GM19328 (cell line): Measurements from ENCODE around the gene MST1.
A peak's percentile ranks its signal among the peaks of the same experiment; 100 is the strongest.

ENCODE experiments used
- ATAC-seq: cut with Tn5 transposase; IDR thresholded peaks from one replicate; pipeline ENCODE4 v1.9.1; 2021; ENCODE audit warnings: mild to moderate bottlenecking, moderate library complexity; ENCODE audit not compliant: unreplicated experiment

MST1 gene

GRCh38 chr3:49680493-49681231, 8.6 kb downstream of the MST1 start:
- ATAC-seq, result no peak

DNA sequence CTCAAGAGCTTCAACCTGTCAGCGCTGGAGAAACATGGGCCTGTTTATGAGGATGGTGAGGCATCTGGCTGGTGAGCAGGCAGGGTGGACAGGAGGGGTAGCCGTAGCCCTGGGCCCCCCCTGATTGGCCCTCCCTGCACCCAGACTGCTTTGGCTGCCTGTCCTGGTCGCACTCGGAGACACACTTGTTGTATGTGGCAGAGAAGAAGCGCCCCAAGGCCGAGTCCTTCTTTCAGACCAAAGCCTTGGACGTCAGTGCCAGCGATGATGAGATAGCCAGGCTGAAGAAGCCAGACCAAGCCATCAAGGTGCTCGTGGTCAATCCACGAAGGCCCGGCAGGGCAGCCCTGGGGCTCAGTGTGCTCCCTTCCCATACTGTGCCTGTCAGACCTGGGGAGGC, 13.4 kb downstream of the MST1 start:
- no peak for ATAC-seq

- ATAC-seq, result peak; percentile 25
Observed at GRCh38 chr3:49674497-49674983, 14.7 kb downstream of the MST1 start.

GRCh38 chr3:49673715-49674496, 15.4 kb downstream of the MST1 start, which contains the start of gene APEH:
APEH (plus strand) TSS chr3:49674351; CDS start chr3:49674402, 51 bp downstream.
- peak; percentile 81 for ATAC-seq

- no peak for ATAC-seq
Observed at GRCh38 chr3:49673121-49673714, 16.1 kb downstream of the MST1 start.

GRCh38 chr3:49671291-49672288, 17.7 kb downstream of the MST1 start:
- ATAC-seq, result no peak

DNA sequence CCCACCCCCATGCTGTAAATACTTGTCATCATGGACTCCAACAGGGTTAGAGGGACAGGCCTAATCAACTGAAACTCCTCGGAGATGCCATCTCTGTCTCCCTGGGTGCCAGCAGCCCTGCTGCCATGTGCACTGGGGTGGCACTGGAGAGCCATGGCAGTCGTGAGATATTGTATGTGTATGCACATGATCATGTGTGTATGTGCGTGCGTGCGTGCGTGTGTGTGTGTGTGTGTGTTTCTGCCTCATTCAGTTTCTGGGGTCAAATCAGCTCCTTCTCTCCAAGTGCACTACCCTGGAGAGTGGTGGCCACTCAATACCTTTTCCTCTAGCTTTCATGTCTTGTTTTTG, 18.4 kb downstream of the MST1 start:
- no peak for ATAC-seq

DNA sequence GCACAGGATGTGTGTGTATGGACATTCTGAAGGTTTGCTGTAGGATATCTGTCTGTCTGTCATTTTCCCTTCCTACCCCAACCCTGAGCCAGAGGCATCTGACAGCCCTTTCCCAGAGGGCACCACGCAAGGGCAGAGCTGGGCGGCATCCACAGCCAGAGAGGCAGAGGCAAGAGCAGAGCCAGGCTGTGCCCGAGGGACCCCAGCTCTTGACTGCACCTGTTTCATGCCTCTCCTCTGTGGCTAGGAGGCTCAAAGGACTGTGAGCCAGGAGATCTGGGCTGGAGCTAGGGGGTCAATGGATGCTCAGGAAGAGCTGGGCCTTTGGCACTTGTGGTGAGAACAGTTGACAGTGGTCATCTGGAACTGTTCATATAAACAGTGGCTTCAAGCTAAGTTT, 19.9 kb downstream of the MST1 start:
- no peak for ATAC-seq

GRCh38 chr3:49668861-49669260, 20.4 kb downstream of the MST1 start:
- no peak for ATAC-seq

DNA sequence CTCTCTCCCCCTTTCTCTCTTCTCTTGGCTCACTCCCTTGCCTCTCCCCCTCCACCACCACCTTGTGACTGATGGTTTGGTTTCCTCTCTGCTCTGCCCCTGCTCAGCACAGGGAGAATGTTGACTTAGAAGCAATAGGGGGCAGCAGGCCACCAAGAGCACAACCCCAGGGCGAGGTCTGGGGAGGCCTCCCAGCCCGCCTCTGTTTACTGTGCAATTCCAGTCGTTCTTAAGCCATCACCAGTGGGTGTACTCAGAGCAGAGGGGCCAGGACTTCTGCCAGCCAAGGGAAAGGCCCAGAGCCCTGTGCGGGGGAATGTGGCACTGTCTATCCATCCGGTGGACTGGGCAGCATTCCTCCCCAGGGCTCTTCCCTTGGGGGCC, 20.9 kb downstream of the MST1 start:
- no peak for ATAC-seq

GRCh38 chr3:49667701-49668413, 21.4 kb downstream of the MST1 start:
- no peak for ATAC-seq

DNA sequence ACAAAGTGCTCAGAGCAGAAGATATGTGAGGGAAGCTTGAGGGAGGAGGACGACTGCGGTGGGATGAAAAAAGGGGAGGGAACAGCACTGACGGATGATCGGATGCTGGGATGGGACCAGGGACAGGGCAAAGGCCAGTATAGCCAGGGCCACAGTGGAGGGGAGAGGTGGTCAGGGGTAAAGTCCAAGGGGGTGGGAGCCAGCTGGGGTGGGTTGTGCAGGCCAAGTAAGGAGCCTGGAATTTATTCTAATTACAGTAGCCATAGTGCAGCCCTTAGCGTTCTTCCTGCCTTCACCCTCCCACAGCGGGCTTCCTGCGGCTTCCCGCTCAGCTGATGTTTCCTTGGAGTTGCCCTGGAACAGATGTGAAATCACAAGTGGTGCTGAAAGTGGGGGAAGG, 22.7 kb downstream of the MST1 start:
- ATAC-seq, result no peak

- no peak for ATAC-seq
Observed at GRCh38 chr3:49665822-49666519, 23.3 kb downstream of the MST1 start.

GRCh38 chr3:49664300-49664699, 25.0 kb downstream of the MST1 start:
- no peak for ATAC-seq

DNA sequence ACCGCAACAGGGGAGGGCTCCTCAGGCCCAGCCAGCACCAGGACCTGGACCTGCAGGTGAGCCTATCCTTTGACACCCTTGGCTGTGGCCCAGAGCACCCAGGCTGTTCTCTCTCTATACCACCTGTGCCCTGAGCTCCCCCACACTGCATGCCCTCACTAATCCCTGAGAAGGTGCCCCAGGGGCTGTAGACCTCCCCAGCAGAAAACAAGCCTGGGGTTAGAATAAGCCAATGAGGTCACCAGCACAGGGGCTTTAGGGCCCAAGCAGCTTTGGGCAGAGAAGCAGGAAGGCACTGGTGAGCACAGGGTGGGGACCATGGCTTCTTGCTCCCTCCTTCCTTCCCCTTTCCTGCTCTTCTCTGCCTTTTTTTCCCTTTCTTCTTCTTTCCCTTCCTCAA, 25.4 kb downstream of the MST1 start:
- ATAC-seq, result no peak

- ATAC-seq, result no peak
Observed at GRCh38 chr3:49662720-49663413, 26.4 kb downstream of the MST1 start.

GRCh38 chr3:49662021-49662420, 27.3 kb downstream of the MST1 start:
- ATAC-seq, result no peak

- ATAC-seq, result no peak
Observed at GRCh38 chr3:49661281-49661680, 28.0 kb downstream of the MST1 start.

DNA sequence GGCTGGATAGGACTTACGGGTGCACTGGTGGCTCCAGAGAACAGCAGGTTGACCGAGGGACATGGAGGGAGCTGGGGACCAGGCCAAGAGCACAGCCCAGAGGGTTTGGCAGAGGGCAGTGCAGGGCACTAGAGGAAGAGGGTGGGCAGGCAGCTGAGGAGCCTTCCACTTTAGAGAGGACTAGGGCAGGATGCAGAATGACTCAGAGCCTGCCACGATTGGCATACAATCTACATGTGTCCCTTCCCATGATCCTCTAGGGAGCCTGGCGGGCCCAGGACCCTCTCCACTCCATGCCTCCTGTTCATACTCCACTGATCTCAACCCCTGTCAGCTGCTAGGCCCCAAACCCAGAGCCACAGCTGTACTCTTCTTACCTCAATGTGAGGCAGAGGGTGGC, 29.5 kb downstream of the MST1 start:
- ATAC-seq, result no peak
